Activated CD4-positive, alpha-beta T cell treated with anti-CD3 and anti-CD28 coated beads, Interleukin-2, amount 50 U/mL, for 4 hours (primary cell): ENCODE results near the gene PGK1.
"Not testable (repeated sequence)": the region's sequence is repeated elsewhere in the genome, so short reads cannot be mapped to it uniquely, and the experiment has no call there.

ENCODE experiments used
- DNase-seq, 2 experiments: peaks; one replicate each; pipeline ENCODE4 v3.0.0-alpha.2; 2020

The PGK1 gene

DNA sequence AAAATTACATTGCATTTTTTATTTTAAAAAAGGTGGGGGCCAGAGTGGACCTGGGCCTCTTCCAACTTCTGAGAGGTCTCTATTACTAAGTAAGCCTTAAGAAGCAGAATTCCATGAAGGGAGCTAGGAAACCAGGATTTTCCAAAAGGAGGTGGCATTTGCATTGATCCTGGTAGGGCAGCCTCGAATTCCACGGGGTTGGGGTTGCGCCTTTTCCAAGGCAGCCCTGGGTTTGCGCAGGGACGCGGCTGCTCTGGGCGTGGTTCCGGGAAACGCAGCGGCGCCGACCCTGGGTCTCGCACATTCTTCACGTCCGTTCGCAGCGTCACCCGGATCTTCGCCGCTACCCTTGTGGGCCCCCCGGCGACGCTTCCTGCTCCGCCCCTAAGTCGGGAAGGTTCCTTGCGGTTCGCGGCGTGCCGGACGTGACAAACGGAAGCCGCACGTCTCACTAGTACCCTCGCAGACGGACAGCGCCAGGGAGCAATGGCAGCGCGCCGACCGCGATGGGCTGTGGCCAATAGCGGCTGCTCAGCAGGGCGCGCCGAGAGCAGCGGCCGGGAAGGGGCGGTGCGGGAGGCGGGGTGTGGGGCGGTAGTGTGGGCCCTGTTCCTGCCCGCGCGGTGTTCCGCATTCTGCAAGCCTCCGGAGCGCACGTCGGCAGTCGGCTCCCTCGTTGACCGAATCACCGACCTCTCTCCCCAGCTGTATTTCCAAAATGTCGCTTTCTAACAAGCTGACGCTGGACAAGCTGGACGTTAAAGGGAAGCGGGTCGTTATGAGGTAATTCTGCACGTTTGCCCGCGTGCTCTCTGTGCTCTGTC lies at the start of gene PGK1:
TSS of gene PGK1 (plus strand) at position 626 of the 824 bp plus-strand sequence. CDS start at position 719, 93 bp downstream.
- peak; percentile 88 to 90 for DNase-seq

DNA sequence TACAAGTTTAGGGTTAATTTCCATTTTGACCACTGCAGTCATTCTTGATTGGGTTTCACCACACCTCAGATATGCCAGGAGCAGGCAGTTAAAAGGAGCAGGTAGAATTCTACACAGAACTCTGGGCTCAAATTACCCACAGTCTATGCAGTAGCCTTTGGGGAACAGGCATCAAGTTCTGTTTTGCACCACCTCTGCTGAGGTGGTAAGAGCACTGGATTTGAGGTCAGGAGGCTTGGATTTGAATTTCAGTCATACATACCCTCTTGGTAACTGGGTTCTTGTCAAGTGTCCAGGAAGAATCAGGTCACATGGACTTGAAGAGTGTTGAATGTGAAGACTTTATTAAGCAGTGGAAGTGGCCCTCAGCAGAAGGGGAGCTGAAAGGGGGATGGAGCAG lies 40.4 kb upstream of the PGK1 start:
- DNase-seq: no peak

DNA sequence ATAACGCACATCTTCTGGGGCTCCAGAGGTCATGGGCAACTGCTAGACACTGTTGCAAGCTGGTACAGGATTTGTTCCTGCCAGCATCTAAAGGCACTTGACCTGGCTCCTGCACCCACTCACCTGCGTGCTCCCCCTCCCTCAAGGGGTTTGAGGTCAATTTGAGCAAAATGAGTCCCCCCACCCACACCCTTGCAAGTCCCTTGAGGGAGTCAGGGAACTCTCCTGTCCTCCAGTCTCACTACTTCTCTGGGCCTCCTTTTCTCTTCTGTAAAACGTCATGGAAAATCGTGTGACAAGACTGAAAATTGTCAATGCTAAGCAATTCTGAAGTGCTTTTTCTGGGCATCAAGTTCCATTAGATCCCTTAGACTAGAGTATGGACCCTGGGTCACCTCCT lies 39.9 kb upstream of the PGK1 start:
- DNase-seq: no peak

DNA sequence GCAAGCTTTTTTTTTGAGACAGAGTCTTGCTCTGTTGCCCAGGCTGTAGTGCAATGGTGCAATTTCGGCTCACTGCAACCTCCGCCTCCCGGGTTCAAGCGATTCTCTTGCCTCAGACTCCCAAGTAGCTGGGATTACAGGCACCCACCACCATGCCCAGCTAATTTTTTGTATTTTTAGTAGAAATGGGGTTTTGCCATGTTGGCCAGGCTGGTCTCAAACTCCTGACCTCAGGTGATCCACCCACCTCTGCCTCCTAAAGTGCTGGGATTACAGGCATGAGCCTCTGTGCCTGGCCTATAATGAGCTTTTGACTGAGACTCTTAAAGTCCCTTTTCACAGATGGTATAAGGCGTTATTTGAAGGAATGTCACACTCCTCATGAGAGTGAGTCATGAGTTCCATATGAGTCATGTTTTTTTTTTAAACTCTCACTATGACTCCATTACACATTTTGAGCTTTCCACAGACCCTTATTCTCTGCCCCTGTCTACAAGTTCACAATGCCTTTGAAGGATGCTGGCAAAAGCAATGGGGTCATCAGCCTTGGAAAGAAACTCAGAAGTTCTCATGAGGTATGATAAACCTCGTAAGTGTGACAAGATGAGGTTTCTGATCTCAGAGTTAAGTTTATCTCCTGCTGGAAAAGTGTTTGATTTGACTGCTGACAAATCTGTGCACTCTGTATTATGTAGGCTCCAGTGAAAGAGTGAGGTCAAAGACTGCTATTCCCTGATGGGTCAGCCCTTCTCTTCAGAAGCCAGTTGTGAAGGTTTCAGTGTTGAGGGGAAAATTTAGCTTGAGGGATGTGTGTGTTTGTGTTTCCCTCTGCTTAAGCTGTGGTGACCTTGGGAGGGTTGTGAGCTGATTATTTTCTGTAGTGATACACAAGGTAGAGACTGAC lies 39.1 kb upstream of the PGK1 start:
- not testable (repeated sequence) for DNase-seq

DNA sequence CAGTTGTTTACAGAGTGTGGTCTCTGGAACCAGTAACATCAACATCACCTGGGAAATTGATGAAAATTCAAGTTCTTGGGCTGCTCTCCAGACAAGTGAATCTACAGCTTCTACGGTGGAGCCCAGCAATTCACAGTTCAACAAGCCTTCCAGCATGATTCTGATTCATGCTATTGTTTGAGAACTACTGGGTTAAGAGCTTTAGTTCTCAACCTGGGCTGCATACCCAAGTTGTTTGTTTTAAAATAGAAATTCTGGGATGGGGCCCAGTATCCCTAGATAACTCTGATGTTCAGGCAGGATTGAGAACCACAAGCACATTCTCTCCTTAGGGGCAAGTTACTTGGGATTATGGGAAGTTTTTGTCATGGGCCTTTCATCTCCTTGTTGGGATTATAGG lies 37.9 kb upstream of the PGK1 start:
- DNase-seq: no peak

DNA sequence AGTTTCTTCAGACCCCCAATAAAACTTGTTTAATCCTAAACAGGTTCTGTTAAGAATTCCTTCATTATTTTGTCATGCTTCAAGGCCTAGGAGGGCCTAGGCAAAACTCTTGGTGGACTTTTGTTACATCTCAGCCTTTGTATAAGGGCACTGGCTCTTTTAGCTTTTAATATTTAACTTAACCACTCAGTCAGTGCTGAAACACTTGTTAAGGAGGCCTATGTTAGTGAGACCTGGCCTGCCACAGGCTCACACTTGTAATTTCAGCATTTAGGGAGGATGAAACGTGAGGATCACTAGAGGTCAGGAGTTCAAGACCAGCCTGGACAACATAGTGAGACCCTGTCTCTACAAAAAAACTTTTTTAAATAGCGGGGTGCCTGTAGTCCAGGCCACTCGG lies 32.7 kb upstream of the PGK1 start:
- DNase-seq: no peak

DNA sequence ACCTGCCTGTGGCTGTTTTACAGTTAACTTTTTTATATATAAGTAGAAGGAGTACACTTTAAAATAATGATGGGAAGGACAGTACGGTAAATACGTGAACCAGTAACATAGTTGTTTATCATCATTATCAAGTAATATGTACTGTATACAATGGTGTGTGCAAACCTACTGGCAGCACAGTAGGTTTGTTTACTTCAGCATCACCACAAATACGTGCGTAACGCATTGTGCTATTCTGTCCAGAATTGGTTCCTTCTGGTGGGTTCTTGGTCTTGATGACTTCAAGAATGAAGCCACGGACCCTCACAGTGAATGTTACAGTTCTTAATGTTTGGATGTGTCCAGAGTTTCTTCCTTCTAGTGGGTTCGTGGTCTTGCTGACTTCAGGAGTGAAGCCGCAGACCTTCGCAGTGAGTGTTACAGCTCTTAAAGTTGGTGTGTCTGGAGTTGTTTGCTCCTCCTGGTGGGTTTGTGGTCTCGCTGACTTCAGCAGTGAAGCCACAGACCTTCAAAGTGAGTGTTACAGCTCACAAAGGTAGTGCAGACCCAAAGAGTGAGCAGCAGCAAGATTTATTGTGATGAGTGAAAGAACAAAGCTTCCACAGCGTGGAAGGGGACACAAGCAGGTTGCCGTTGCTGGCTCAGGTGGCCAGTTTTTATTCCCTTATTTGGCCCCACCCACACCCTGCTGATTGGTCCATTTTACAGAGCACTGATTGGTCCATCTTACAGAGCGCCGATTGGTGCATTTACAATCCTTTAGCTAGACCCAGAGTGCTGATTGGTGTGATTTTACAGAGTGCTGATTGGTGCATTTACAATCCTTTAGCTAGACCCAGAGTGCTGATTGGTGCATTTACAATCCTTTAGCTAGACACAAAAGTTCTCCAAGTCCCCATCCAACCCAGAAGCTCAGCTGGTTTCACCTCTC lies 30.6 kb upstream of the PGK1 start:
- not testable (repeated sequence) for DNase-seq

DNA sequence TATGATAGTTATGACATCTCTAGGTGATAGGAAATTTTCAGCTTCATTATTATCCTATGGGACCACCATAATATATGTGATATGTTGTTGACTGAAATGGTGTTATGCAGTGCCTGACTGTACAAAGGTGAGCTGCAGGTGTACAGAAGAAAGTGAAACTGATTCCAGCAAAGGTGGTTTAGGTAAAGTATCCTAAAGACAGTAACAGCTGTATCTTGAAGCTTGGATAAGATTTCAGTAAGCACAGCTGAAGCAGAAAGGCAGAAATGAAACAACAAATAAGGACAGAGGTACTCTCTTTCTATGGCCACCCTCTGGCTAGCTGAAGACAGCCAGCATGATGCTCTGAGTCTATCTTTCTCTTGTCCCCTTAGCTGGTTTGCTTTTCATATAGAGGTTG lies 30.0 kb upstream of the PGK1 start:
- no peak for DNase-seq

DNA sequence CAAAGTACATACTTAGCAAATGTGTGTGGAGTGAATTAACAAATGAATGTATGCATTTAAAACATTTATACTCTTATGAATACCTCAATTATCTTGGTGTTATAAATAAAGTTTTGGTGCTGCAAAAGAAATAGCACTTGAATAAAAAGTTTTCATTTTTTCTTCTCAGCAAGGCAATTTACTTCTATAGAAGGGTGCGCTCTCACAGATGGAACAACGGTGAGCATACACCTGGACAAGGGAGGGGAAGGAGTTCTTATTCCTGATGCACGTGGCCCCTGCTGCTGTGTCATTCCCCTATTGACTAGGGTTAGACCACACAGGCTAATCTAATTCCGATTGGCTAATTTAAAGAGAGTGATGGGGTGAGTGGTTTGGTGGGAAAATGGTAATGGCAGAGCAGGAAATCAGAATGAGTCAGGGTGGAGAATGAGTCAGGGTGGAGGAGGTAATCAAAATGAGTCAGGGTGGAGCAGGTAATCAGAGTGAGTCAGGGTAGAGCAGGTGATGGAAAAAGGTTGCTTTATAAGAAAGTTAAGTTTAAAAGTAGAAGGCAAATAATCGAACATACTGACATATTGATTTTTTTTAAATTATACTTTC lies 28.2 kb upstream of the PGK1 start:
- no peak for DNase-seq

DNA sequence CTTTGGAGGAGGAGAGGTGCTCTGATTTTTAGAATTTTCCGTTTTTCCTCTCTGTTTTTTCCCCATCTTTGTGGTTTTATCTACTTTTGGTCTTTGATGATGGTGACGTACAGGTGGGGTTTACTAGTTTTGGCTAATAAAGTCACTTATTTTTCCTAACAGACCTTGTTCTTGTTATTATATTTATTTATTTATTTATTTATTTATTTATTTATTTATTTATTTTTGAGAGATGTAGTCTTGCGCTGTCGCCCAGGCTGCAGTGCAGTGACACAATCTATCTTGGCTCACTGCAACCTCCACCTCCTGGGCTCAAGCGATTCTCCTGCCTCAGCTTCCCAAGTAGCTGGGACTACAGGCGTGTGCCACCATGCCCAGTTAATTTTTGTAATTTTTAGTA lies 22.6 kb upstream of the PGK1 start:
- not testable (repeated sequence) for DNase-seq

DNA sequence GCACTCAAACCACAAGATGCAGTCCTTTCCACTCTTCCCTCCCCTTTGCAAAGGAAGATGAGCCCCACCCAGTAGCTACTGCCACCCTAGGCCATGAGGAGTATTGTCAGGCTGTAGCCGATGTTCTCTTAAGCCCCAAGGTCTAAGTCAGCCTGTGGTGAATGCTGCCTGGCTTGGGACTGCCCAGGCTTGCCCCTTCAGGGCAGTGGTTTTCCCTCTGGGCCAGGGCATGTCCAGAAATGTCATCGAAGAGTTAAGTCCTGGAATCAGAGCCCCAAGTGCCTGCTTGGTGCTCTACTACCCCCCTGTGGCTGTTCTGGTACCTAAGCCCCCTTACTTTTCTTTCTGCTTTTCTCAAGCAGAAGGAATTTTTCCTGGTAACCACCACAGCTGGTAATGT lies 11.8 kb upstream of the PGK1 start:
- DNase-seq: no peak

DNA sequence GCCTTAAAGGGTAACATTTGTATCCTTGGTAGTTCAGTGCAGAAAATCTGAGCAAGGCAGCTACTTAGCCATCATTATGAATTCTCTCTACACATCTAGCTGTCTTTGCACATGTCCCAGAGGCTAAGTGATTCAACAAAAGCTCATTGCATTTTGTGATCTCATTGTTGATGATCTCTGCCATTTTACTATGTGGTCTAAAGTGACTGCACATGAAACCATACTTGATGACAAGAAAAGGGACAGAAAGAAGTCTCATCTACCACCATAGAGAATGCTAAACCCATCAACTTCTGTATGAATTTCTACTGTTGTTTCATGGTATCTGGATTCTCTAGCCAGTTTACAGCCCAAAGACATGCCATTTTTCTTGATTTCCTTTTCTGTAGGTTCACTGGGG lies 5.9 kb upstream of the PGK1 start:
- no peak for DNase-seq

DNA sequence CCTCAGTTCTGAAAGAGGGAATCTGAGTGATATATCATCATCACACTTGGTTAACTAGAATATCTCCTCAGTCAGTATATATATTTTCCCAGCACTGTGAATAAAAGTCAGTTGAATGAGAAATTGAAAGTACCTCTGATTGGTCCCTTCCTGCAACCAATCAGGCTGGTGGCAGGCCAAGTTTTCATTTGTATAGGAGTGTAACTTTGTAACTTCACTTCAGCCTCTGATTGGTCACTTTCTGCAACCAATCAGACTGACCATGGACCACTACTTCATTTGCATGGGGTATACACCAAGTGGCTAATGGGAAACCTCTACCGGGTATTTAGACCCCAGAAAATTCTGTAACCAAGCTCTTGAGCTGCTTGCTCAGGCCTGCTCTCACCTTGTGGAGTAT lies 2.0 kb upstream of the PGK1 start:
- no peak for DNase-seq

DNA sequence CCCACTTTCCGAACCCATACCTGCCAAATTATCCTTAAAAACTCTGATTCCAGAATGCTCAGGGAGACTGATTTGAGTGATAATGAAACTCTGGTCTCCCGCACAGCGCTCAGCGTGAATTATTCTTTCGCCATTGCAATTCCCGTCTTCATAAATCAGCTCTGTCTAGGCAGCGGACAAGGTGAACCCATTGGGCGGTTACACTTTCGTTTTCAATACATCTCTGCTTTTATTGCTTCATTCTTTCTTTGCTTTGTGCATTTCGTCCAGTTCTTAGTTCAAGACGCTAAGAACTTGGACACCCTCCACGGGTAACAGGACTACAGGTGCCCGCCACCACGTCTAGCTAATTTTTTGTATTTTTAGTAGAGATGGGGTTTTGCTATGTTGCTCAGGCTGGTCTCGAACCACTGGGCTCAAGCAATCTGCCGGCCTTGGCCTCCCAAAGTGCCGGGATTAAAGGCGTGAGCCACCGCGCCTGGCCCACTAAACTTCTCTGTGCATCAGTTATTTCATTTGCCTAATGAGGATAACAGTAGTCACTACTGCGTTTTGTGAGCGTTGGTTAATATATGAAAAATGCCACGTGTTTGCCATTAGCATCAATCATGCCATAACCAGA lies 936 bp upstream of the PGK1 start:
- DNase-seq: no peak

DNA sequence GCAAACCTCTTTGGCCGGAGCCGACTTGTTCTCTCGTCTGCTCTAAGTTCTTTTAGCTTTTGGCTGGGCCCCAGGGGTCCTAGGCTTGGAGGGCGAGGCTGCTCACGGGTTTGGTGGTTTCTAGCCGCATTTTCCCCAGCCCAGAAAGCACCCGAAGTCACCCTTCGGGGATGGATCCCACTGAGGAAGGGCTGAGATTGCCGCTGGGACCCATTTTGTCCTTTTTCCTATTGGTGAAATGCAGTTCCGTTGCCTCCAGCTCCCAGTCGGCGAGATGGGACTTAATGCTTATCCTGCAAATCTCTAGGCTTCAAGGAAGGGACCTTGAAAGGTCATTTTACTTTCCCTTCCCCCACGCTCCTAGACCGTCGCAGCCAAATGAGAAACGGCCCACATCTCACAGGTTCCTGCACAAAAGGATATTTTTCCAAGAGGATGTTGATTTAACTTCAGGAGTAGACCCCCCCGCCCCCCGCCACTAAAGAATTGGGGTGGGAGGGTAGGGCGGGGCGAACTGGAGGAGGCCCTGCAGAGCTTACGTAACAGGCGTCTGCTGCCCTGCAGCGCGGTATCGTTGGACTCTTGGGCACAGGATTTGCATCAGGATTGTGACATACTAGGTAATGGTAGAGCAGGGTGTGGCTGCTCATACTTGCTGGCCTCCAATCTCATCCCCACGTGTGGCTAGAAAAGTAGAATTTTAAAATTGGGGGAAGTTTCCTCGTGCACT lies 564 bp downstream of the PGK1 start:
- DNase-seq: no peak

DNA sequence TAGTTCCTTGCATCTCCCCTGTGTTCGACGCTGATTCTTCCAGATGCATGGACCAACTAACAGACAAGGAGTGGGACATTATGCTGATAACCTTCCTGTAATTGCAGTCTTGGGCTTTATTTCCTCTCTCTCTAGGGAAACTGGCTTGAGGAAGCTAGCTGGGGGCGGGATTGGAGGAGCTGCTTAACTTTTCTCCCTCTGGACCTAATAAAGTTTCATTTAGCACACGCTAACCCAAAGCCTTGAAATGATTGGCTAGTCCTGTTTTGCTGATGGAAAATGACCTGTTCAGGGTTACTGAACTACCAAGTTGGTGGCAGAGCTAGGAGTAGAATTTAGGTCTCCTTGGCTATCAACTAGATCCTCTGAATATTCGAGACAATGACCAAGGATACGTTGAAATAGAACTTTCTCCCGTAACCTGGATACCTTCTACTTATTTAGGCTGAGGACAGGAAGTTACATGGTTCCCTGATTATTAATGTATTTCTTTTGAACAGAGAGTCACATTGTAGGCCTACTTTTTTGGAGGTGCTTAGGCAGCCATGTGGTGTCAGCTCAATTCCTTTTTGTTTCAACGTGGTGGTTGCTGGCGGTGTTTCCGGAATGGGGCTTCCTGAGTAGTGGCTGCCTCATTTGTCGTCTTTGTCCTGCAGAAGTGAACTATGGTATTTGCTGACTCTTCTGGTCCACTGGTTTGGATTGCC lies 2.0 kb downstream of the PGK1 start:
- DNase-seq: no peak

DNA sequence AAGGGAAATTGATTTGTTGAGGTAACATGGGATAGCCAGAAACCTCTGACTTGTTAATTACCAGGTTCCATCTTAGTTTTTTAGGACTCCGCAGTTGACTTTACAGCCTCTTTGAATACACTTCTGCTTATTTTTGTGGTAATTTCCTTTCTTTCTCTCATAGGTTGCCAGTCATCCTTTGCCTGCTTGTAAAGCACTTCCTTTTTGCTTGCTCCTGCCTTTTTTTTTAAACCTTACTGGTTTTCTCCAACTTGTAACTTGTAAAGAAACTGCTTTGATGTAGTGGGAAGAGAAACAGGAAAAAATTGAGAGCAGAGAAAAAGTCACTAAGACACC lies 2.6 kb downstream of the PGK1 start:
- no peak for DNase-seq

DNA sequence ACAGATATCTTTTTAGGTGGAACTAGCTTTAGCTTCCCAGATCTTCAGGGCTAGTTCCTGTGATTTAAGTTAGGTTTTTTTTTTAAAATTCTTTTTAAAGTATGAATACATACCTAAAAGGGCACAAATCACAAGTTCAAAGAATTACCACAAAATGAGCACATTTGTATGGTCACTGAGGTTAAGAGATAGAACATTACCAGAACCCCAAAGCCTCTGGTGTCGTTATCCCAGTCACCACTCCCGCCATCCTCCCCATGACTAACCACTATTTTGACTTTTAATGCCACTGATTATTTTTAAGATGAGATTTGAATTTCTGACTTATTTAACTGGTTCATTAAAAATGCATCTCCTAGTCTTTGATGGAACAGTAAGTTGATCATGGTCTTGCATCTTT lies 5.4 kb downstream of the PGK1 start:
- DNase-seq: no peak

DNA sequence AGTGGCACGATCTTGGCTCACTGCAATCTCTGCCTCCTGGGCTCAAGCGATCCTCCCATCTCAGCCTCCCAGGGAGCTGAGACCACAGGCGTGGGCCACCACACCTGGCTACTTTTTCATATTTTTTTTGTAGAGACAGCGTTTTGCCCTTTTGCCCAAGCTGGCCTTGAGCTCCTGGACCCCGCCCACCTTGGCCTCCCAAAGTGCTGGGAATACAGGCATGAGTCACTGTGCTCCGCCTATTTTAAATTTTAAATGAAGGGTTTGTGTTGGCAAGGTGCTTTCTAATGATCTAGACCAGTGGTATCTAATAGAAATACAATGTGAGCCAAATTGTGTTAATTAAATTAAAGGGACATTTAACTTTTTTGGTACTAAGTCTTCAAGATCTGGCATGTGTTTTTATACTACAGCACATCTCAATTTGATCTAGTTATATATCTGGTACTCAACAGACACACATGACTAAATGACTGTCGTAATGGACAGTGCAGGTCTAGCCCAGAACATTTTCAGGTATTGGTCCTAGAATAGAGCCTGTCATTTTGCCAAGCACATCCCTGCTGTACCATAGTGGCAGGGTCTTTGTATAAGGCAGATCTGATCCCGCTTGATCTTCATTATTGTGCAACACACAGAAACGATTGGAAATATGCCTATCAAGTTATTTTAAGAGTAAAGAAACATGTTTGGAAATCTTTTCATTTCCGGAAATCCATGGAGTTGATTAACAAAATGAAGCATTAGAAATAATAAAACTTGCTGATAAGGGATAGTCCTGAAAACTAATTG lies 7.3 kb downstream of the PGK1 start:
- no peak for DNase-seq

DNA sequence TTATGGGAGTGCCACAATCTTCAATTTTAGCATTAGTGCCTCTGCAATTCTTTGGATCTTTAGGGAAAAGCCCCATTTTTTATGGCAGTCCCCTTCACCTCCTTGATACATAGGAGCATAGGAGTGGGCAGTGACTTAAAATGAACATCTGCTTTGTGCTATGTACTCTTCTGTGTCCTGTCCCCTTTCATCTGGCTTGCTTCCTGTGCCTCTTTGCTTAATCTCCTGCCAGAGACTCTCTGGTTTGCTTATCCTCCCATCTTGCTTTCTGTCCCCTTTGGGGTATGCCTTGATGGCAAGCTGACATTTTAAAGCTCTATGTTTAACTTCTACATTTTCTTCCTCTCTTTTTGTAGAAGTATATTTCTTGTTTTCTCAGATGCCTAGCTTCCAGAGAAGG lies 12.3 kb downstream of the PGK1 start:
- DNase-seq: no peak
